Ureter (tissue), 1 donor: ENCODE results near the gene RPL10. TPM values are rescaled to one million over a fixed set of nuclear protein-coding genes. Genes with fewer than 3 reads are reported as not detected.

Source experiments
- DNase-seq: peaks from one replicate; pipeline ENCODE4 v3.0.0-alpha.2; 2020; ENCODE audit warnings: low spot score
- total RNA-seq: library from RNA; stranded (reverse); gene quantifications from one replicate; pipeline ENCODE4 v1.2.4, GENCODE V29; 2023
- donor health status: DM: yes; HTN: yes; CAD: no.

The RPL10 gene
- total RNA-seq, 1 donor from 2014 or later, result 3,238 TPM

- DNase-seq, result no peak
These were observed 51.4 kb downstream of the RPL10 start for GRCh38 chrX:154449618-154450017.

- no peak for DNase-seq
These were observed 52.1 kb downstream of the RPL10 start for GRCh38 chrX:154450312-154450711.

Other genes starting within 250 kb of the RPL10 start
- not detected for gene OPN1MW, start 215.8 kb upstream of the RPL10 start, total RNA-seq
- gene OPN1MW2, start 178.6 kb upstream of the RPL10 start, total RNA-seq, result not detected
- gene OPN1MW3, start 140.8 kb upstream of the RPL10 start, total RNA-seq, result not detected
- not detected for gene TEX28, start 103.3 kb upstream of the RPL10 start, total RNA-seq
- gene TKTL1, start 102.6 kb upstream of the RPL10 start, total RNA-seq, result not detected
- 2,361 TPM for gene FLNA, start 23.7 kb upstream of the RPL10 start, total RNA-seq
- gene EMD, start 19.1 kb upstream of the RPL10 start, total RNA-seq, result 80.4 TPM
- gene DNASE1L1, start 10.9 kb downstream of the RPL10 start, total RNA-seq, result 27.0 TPM
- 49.5 TPM for gene TAFAZZIN, start 13.2 kb downstream of the RPL10 start, total RNA-seq
- gene ATP6AP1, start 30.3 kb downstream of the RPL10 start, total RNA-seq, result 120 TPM
- gene GDI1, start 38.8 kb downstream of the RPL10 start, total RNA-seq, result 126 TPM
- gene FAM50A, start 45.8 kb downstream of the RPL10 start, total RNA-seq, result 48.6 TPM
- 54.0 TPM for gene PLXNA3, start 59.9 kb downstream of the RPL10 start, total RNA-seq
- 17.5 TPM for gene LAGE3, start 80.9 kb downstream of the RPL10 start, total RNA-seq
- gene UBL4A, start 88.2 kb downstream of the RPL10 start, total RNA-seq, result 20.4 TPM
- 23.4 TPM for gene SLC10A3, start 92.3 kb downstream of the RPL10 start, total RNA-seq
- 46.3 TPM for gene FAM3A, start 117.9 kb downstream of the RPL10 start, total RNA-seq
- gene G6PD, start 148.5 kb downstream of the RPL10 start, total RNA-seq, result 52.3 TPM
- gene IKBKG, start 149.2 kb downstream of the RPL10 start, total RNA-seq, result 28.5 TPM
- gene CTAG1A, start 186.8 kb downstream of the RPL10 start, total RNA-seq, result not detected
- not detected for gene CTAG1B, start 220.9 kb downstream of the RPL10 start, total RNA-seq